Esophagus (tissue), 2 donors: ENCODE data around the gene PAK5. TPM values are rescaled to one million over a fixed set of nuclear protein-coding genes. Genes with fewer than 3 reads are reported as not detected.

ENCODE experiments used
- H3K27ac ChIP-seq, 2 donors: one replicate each; pipeline ENCODE4 v1.5.1; 2013; ENCODE audit warnings: low read depth in 2 of 2, mild to moderate bottlenecking in 2 of 2, inconsistent platforms in 1 of 2, low read length in 1 of 2, moderate library complexity in 1 of 2
- H3K27me3 ChIP-seq, 2 donors: one replicate each; pipeline ENCODE4 v1.6.1; 2013; ENCODE audit warnings: low read length in 2 of 2, control low read depth in 1 of 2, mild to moderate bottlenecking in 1 of 2; ENCODE audit not compliant: insufficient read depth in 2 of 2, control insufficient read depth in 1 of 2
- H3K36me3 ChIP-seq, 2 donors: one replicate each; pipeline ENCODE4 v1.6.1; 2013; ENCODE audit warnings: low read length in 1 of 2; ENCODE audit not compliant: control insufficient read depth in 2 of 2, insufficient read depth in 2 of 2
- H3K4me1 ChIP-seq, 2 donors: one replicate each; pipeline ENCODE4 v1.6.1; 2013; ENCODE audit warnings: low read length in 1 of 2; ENCODE audit not compliant: control insufficient read depth in 2 of 2, insufficient read depth in 2 of 2
- H3K4me3 ChIP-seq, 2 donors: one replicate each; pipeline ENCODE4 v1.5.1; 2013; ENCODE audit warnings: low read length in 2 of 2, mild to moderate bottlenecking in 2 of 2, low read depth in 1 of 2, moderate library complexity in 1 of 2
- H3K9me3 ChIP-seq, 2 donors: one replicate each; pipeline ENCODE4 v1.6.1; 2013; ENCODE audit warnings: mild to moderate bottlenecking in 2 of 2, low read depth in 1 of 2, low read length in 1 of 2, moderate library complexity in 1 of 2; ENCODE audit not compliant: control insufficient read depth in 2 of 2, insufficient read depth in 1 of 2
- WGBS, 2 donors: extraction: QIAGEN DNeasy Blood & Tissue Kit; methylation state at CpG; one replicate each; pipeline ENCODE4 v1.1.7; 2013; 5-methylcytosine and 5-hydroxymethylcytosine counted together
- polyA plus RNA-seq, 2 donors: library from polyadenylated mRNA; stranded (reverse); fragments of 200-250 nt; gene quantifications; one replicate each; pipeline ENCODE4 v1.2.3, GENCODE V29; 2013
- donor health status: healthy with polysubstance abuse.
- donor health status: Bipolar disorder and iron deficiency.

The PAK5 gene
- polyA plus RNA-seq, 2 donors = 0.21 to 0.39 TPM

DNA sequence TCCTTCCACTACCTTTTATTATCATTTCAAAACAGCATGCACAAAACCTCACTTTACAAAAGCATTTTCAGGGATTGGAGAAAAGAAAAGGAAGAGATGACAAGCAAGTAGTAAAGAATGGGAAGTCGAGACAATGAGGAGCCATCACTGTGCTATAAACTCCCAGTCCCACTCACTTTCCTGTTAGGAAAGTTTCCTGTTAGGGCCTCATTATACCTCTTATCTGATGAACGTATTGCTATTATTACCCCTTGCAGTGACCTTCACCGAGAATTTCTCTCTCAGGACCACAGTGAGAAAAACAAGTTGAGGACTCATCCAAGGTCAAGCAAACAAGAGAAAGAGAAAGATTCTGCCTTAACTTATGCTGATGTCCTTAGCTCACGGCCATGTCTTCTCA lies 295.7 kb downstream of the PAK5 start:
- no peaks in the 10 kb centered on the region for H3K9me3 ChIP-seq
- no peak overlapping the region for H3K4me3 ChIP-seq
- no peak overlapping the region for H3K27ac ChIP-seq
- no peaks in the 10 kb centered on the region for H3K27me3 ChIP-seq
- 59 to 65% methylated on average over 4 of the region's 4 CpGs for WGBS, 2 donors
- no peaks in the 10 kb centered on the region for H3K36me3 ChIP-seq
- no peaks in the 10 kb centered on the region for H3K4me1 ChIP-seq

DNA sequence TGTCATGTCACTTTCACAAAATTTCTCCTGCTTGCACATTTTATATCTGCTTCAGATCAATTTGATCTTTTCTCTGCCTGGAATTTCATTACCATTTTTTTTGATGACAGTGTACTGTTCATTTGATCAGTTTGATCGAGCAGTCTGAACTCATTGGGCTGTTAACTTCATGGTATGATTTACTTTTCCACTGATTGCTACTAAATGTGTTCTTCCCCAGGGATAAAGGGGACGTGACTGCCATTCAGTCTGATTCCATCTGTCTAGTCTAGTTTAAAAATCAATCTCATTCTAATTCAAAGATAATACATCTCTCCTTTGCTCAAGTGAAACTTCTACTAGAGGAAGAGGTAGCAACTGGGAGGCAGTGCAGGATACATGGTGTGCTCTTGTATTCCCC lies 303.4 kb downstream of the PAK5 start:
- Histone ChIP-seq H3K27ac (no peak overlapping the region), H3K27me3 (no peaks in the 10 kb centered on the region), H3K4me1 (no peaks in the 10 kb centered on the region), H3K9me3 (no peaks in the 10 kb centered on the region), H3K4me3 (no peak overlapping the region), H3K36me3 (no peaks in the 10 kb centered on the region)
- WGBS, 2 donors = 67 to 78% methylated on average over 2 of the region's 2 CpGs

DNA sequence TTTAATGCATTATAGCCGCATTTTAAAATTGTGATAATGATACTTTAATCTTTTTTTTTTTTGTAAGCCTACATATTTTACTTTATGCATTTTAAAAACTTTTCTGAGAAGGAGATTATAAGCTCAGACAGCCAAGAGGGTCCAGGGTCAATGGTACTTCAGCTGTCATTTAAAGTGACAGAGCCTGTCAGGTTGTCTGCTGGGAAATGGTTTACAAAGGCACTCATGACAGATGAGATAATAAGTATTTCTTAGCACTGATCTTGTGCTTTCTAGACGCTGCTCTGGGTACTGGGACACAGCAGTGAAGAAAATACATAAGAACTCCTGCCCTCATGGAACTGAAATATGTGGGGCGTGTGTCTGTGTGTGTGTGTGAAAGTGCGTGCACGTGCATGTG lies 304.9 kb downstream of the PAK5 start:
- Histone ChIP-seq H3K4me3 (no peak overlapping the region), H3K9me3 (no peaks in the 10 kb centered on the region), H3K4me1 (no peaks in the 10 kb centered on the region), H3K27me3 (no peaks in the 10 kb centered on the region), H3K27ac (no peak overlapping the region), H3K36me3 (no peaks in the 10 kb centered on the region)
- 82 to 85% methylated on average over 5 of the region's 5 CpGs for WGBS, 2 donors

DNA sequence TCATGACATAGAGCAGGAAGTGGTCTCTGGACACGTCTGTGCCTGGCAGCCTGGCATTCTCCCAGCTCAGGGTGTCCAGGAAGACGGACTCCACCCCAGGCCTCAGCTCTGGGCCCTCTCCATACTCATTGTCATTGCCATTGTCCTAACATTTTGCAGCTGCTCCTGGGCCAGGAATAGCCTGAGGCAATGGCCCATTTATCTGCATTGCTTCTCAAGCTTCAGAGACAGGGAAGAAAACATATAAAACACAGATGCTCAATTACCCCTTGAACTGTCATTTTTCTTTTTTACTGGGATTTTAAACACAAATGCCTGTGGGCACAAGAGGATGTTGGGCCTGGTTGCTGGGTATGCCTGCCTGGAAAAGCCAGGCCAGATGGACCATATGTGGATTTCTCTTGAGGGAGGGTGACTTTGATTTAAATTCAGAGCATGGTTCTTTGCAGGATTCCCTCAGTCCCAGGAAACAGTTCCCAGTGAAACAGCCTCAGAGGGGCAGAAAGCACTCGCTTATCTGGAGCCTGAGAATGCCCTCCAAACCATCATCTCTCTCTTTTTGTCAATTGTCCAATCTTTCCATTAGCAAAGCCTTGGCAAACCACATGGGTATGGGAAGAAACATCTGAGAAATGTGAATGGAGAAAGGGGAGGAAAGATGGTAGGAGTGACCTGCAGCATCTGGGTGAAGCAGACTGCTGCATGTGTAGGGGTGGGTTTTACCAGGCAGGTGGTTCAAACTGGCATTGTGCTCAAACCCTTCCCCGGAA lies 306.6 kb downstream of the PAK5 start:
- no peaks in the 10 kb centered on the region for H3K36me3 ChIP-seq
- no peak overlapping the region for H3K27ac ChIP-seq
- H3K9me3 ChIP-seq = no peaks in the 10 kb centered on the region
- no peak overlapping the region for H3K4me3 ChIP-seq
- H3K27me3 ChIP-seq = no peaks in the 10 kb centered on the region
- H3K4me1 ChIP-seq = no peaks in the 10 kb centered on the region
- 55 to 68% methylated on average over 4 of the region's 4 CpGs for WGBS, 2 donors

DNA sequence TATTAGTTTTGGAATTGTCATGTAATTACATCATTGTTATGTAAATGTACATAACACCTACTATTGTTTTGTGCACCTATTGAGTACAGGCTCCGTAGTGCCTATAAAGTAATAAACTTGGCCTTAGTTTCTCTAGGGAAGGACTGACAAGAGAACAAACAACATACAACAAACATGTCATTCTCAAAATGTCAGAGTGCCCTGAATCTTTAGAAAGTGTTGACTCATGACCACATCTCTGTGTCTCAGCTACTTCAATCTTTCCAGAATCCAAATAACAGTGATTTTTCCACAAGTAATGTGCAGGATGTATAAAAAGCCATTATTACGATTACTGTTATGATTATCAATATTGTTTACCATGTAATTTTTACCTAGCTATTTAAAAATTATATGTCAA lies 307.3 kb downstream of the PAK5 start:
- H3K36me3 ChIP-seq = no peaks in the 10 kb centered on the region
- H3K27me3 ChIP-seq = no peaks in the 10 kb centered on the region
- no peaks in the 10 kb centered on the region for H3K4me1 ChIP-seq
- no peak overlapping the region for H3K4me3 ChIP-seq
- WGBS, 2 donors = 70 to 73% methylated on average over 2 of the region's 2 CpGs
- no peak overlapping the region for H3K27ac ChIP-seq
- H3K9me3 ChIP-seq = no peaks in the 10 kb centered on the region

DNA sequence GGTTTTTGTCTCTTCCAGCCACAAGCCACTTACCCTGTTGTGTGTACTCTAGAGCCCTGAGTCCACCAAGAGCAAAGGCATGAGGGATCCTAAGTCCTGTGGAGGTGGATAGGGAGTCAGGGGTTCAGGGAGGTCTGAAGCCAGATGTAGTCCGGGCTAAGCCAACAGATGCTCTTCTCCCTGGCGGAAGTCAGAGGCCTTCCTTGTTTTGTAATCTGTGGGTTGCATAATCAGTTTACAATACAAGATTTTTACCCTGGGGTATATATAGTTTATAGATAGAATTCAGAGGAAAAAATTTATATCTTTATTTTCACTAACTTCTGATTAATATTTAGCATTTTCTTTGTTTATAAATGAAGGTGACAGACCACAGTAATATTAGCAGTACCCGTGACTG lies 315.2 kb downstream of the PAK5 start:
- Histone ChIP-seq H3K27me3 (no peaks in the 10 kb centered on the region), H3K9me3 (no peaks in the 10 kb centered on the region), H3K27ac (no peak overlapping the region), H3K4me1 (no peaks in the 10 kb centered on the region), H3K4me3 (no peak overlapping the region), H3K36me3 (no peaks in the 10 kb centered on the region)
- 60 to 67% methylated on average over 3 of the region's 3 CpGs for WGBS, 2 donors

DNA sequence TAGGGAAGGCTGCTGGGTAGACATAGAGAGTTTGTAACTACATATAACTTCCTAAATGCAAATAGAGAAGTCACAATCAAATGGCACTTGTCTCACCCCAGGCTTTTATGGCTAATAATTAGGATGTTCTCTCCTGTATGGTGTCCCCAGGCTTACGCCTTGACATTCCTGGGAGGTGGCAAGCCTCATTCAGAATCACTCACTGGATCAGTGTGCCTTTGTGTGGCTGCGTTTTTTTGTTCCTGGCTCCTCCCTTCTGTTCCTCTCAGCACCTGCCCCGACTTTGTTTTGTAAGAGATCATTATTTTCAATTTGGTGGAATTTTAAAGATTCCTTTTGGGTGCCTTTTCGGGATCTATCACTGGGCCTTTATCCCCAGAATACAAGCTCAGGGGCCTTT lies 318.8 kb downstream of the PAK5 start:
- no peaks in the 10 kb centered on the region for H3K36me3 ChIP-seq
- peaks cover 0 to 5% of the 10 kb centered on the region in 2 donors for H3K27me3 ChIP-seq
- WGBS, 2 donors = 56 to 59% methylated on average over 4 of the region's 4 CpGs
- H3K4me3 ChIP-seq = no peak overlapping the region
- peaks cover 9 to 11% of the 10 kb centered on the region in 2 donors for H3K4me1 ChIP-seq
- H3K9me3 ChIP-seq = no peaks in the 10 kb centered on the region
- H3K27ac ChIP-seq = no peak overlapping the region

DNA sequence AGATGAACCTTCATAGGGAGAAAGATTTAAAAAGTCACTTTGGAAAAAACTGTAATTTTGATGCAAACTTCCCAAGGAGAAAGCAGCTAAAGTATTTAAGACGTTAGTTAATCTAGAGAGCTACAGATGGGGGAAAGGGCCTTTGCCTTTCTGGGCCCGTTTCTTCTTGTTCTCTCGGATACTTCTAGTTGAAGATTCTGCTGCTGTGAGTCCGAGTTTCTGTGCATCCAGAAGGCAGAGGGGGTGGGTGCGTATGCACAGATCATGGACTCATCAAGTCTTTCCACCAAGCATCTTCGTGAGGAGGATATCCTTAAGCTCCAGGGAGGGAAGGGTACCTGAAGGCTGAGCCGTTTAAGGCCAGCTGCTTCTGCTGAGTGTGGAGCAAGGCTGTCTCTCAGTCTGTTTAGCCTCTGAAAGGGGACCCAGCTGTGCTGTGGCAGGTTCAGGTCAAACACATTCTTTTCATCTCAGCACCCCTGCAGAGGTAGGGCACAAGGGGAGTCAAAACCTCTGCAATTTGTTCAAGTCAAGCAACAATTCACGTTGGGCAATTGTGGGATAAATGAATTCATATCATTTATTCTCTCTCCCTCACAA lies 320.2 kb downstream of the PAK5 start:
- peaks cover 9 to 11% of the 10 kb centered on the region in 2 donors for H3K4me1 ChIP-seq
- WGBS, 2 donors = 49 to 59% methylated on average over 8 of the region's 8 CpGs
- no peaks in the 10 kb centered on the region for H3K36me3 ChIP-seq
- H3K27me3 ChIP-seq = peaks cover 0 to 5% of the 10 kb centered on the region in 2 donors
- no peak overlapping the region for H3K27ac ChIP-seq
- no peaks in the 10 kb centered on the region for H3K9me3 ChIP-seq
- H3K4me3 ChIP-seq = no peak overlapping the region

DNA sequence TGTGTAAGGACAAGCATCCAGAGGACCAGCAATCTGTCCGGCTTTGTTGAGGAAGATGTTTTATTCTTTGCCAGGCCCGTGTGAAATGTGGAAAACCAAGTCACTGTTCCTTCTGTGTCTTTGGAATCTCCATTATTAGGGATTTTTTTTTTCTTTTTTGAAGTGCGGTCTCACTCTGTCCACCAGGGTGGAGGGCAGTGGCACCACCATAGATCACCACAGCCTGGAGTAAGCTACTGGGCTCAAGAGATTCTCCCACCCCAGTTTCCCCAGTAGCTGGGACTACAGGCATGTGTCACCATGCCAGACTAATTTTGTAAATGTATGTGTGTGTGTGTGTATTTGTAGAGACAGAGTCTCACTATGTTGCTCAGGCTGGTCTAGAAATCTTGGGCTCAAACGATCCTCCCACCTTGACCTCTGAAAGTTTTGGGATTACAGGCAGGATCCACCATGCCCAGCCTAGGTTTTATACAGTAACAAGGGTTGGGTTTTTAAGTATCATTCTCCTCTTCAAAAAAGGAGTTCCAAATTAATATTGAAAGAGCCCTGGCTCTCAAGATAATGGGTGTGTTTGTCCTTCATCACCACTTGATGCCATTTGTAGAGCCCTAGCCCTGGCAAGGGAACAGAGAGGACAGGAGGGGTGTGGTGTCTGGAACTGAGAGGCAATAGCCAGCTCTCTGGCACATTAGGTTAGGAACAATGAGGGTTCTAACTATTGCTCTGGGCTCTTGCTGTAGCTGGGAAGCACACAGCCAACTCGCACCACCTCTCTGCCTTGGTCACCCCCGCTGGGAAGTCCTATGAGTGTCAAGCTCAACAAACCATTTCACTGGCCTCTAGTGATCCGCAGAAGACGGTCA lies 321.3 kb downstream of the PAK5 start:
- Histone ChIP-seq H3K4me3 (no peak overlapping the region), H3K36me3 (no peaks in the 10 kb centered on the region), H3K4me1 (peaks cover 9 to 11% of the 10 kb centered on the region in 2 donors), H3K27me3 (peaks cover 0 to 5% of the 10 kb centered on the region in 2 donors), H3K9me3 (no peaks in the 10 kb centered on the region), H3K27ac (no peak overlapping the region)
- WGBS, 2 donors = 60 to 67% methylated on average over 8 of the region's 8 CpGs
